ENCODE results near the gene TRDMT1.

Gene TRDMT1

DNA sequence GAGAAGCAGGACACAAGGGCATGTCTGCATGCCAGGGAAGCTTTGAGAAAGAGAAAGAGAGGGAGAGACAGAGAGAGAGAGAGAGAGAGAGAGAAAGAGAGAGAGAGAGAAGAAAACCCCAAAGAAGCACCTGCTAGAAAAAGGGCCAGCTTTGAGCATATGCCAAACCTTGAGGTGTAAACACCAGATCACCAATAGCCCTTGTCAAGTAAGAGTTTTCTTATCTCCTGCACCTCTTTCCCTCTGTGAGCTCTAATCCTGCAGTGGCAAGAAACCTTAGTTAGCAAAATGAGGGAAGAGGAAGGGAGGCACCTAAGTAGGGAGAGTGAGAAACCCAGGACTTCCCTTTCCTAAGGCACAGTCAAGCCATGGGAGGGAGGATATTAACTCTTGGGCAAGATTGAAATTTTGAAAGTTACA, 11.3 kb upstream of the TRDMT1 start:
- Histone ChIP-seq H3K36me3 (ENCODE audit: control insufficient read depth, insufficient read depth, low read length) (no peaks in the 10 kb centered on the region), H3K4me1 (ENCODE audit: control insufficient read depth, insufficient read depth, low read length, poor library complexity, severe bottlenecking) (no peaks in the 10 kb centered on the region), H3K4me3 (ENCODE audit: insufficient read depth, low read depth, low read length, poor library complexity, severe bottlenecking) (no peak overlapping the region), H3K9me3 (ENCODE audit: control insufficient read depth, low read length) (no peaks in the 10 kb centered on the region), H3K27ac (ENCODE audit: insufficient read depth, low read length, poor library complexity, severe bottlenecking) (no peak overlapping the region), H3K27me3 (replicated peaks; ENCODE audit: control insufficient read depth, insufficient read depth, low read length, poor library complexity, severe bottlenecking) (no peaks in the 10 kb centered on the region)
- no peak for DNase-seq

DNA sequence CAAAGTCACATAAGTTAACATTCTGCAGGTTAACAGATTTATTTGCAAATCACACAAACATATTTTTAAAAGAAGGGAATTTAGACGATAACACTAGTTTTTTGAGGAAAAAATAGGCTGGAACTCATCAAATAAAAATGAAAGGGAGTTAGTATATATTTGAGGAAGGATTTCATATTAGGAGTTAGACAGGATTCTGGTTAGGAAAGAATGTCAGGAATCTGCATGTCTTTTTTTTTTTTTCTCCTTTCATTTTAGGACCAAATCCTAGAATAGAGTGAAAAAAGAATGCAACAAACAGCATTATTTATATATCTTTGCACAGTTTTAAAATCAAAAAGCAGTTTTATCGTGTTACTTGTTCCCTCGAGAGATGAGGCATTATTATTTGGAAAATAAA, 8.9 kb upstream of the TRDMT1 start:
- Histone ChIP-seq H3K4me3 (ENCODE audit: insufficient read depth, low read depth, low read length, poor library complexity, severe bottlenecking) (no peak overlapping the region), H3K4me1 (ENCODE audit: control insufficient read depth, insufficient read depth, low read length, poor library complexity, severe bottlenecking) (peaks cover 14% of the 10 kb centered on the region), H3K36me3 (ENCODE audit: control insufficient read depth, insufficient read depth, low read length) (no peaks in the 10 kb centered on the region), H3K27ac (ENCODE audit: insufficient read depth, low read length, poor library complexity, severe bottlenecking) (no peak overlapping the region), H3K27me3 (replicated peaks; ENCODE audit: control insufficient read depth, insufficient read depth, low read length, poor library complexity, severe bottlenecking) (no peaks in the 10 kb centered on the region), H3K9me3 (ENCODE audit: control insufficient read depth, low read length) (no peaks in the 10 kb centered on the region)
- DNase-seq, result no peak

DNA sequence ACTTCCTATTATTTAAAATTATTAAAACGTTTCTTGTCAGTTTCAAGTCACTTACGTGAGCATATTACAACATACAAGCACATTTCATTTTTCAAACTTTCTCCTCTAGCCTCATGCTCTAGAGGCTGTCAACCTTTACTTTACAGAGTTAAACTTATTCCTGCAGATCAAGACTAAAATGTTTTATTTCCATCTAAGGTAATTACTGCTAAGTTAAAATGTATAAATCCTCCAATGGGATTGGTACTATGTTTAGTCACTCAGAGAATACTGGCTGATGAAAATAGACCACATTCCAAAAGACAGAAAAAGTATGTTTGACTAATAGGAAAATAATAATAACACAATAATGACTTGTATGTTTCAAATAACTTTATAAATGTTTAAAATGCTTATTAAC, 8.4 kb upstream of the TRDMT1 start:
- Histone ChIP-seq H3K36me3 (ENCODE audit: control insufficient read depth, insufficient read depth, low read length) (no peaks in the 10 kb centered on the region), H3K4me1 (ENCODE audit: control insufficient read depth, insufficient read depth, low read length, poor library complexity, severe bottlenecking) (peaks cover 14% of the 10 kb centered on the region), H3K4me3 (ENCODE audit: insufficient read depth, low read depth, low read length, poor library complexity, severe bottlenecking) (no peak overlapping the region), H3K27ac (ENCODE audit: insufficient read depth, low read length, poor library complexity, severe bottlenecking) (no peak overlapping the region), H3K27me3 (replicated peaks; ENCODE audit: control insufficient read depth, insufficient read depth, low read length, poor library complexity, severe bottlenecking) (no peaks in the 10 kb centered on the region), H3K9me3 (ENCODE audit: control insufficient read depth, low read length) (no peaks in the 10 kb centered on the region)
- no peak for DNase-seq

DNA sequence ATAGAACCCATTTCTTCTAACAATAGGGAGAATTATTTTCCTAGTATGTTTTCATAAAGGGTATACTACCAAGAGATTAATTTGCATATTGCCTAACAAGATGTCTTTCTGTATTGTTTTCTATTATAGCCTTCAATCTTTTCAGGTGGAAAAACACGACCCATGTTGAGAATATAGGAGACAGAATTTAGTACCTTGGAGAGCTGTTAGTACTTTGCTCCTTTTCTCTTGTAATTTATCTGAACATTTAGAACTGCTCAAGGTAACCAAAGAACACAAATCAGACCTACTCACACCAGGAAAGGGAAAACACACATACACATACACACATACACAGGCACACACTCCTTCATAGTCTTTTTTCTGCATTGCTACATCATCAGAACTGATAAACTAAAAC, 7.8 kb upstream of the TRDMT1 start:
- H3K36me3 ChIP-seq (ENCODE audit: control insufficient read depth, insufficient read depth, low read length), result no peaks in the 10 kb centered on the region
- no peaks in the 10 kb centered on the region for H3K27me3 ChIP-seq (replicated peaks; ENCODE audit: control insufficient read depth, insufficient read depth, low read length, poor library complexity, severe bottlenecking)
- no peaks in the 10 kb centered on the region for H3K9me3 ChIP-seq (ENCODE audit: control insufficient read depth, low read length)
- no peak for DNase-seq
- no peak overlapping the region for H3K27ac ChIP-seq (ENCODE audit: insufficient read depth, low read length, poor library complexity, severe bottlenecking)
- no peak overlapping the region for H3K4me3 ChIP-seq (ENCODE audit: insufficient read depth, low read depth, low read length, poor library complexity, severe bottlenecking)
- peaks cover 14% of the 10 kb centered on the region for H3K4me1 ChIP-seq (ENCODE audit: control insufficient read depth, insufficient read depth, low read length, poor library complexity, severe bottlenecking)

DNA sequence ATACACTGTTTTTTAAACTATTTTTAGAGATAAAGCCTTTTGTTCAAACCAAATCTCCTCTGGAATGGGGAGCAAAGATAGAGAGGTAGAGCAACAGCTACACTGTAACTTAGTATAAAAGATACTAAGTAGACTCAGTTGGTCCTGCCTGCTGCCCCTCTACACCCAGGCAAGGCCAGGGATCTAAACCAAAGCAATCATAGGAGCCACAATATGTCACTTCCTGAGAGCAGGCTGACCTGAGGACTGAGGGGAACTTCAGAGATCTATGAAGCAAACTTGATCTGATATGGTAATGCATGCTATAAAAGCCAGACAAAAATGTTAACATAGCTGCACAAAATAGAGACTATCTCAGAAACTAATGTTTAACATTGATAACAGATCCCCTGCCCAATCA, 7.0 kb upstream of the TRDMT1 start:
- DNase-seq, result no peak
- H3K36me3 ChIP-seq (ENCODE audit: control insufficient read depth, insufficient read depth, low read length), result no peaks in the 10 kb centered on the region
- no peaks in the 10 kb centered on the region for H3K9me3 ChIP-seq (ENCODE audit: control insufficient read depth, low read length)
- no peak overlapping the region for H3K4me3 ChIP-seq (ENCODE audit: insufficient read depth, low read depth, low read length, poor library complexity, severe bottlenecking)
- no peak overlapping the region for H3K27ac ChIP-seq (ENCODE audit: insufficient read depth, low read length, poor library complexity, severe bottlenecking)
- H3K4me1 ChIP-seq (ENCODE audit: control insufficient read depth, insufficient read depth, low read length, poor library complexity, severe bottlenecking), result peaks cover 14% of the 10 kb centered on the region
- H3K27me3 ChIP-seq (replicated peaks; ENCODE audit: control insufficient read depth, insufficient read depth, low read length, poor library complexity, severe bottlenecking), result no peaks in the 10 kb centered on the region

DNA sequence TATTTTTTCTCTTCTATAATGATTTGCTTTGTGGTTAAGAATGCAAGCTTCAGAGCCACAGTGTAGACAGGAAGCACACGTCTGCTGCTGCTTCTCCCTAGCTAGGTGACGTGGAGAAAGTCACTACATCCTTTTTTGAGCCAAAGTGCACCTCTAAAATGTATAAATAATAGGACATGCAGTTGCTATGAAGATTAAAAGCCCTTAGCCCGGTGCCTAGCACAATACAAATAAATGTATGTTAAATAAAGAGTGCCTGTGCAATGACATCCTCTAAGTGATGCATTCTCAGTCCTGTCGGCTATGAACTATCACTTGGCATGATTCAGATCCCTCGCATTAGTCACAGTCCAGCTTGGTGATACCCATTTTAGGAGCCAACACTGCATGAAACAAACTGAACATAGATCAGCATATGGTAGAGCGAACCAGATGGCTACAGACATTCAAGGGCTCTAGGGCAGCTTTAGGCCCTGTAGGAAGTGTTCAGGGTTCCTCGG, 4.8 kb upstream of the TRDMT1 start:
- no peaks in the 10 kb centered on the region for H3K9me3 ChIP-seq (ENCODE audit: control insufficient read depth, low read length)
- peak; percentile 24 to 57 (median 41) for DNase-seq

DNA sequence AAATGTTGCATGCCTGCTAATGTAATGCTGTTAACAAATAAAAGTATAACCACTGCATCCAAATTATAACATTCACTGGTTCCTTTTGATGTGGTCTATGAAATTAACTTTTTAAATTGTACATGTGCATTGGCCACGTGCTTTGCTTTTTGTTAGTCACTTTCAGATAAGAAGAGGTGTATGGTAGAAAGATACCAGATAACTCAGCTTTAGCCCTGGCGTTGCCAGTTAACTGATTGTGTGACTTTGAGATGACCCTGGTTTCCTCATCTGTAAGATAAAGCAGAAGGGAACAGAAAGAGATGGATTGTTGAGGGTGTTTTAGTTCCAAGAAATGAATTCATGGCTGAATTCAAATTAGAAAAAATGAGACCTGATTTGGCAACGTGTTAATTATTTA, 1.9 kb upstream of the TRDMT1 start:
- DNase-seq, result no peak
- H3K9me3 ChIP-seq (ENCODE audit: control insufficient read depth, low read length), result no peaks in the 10 kb centered on the region

More for the DNA sequence above, 4.8 kb upstream of the TRDMT1 start:
- Histone ChIP-seq H3K4me1 (ENCODE audit: control insufficient read depth, insufficient read depth, low read length, poor library complexity, severe bottlenecking) (peaks cover 14% of the 10 kb centered on the region), H3K27me3 (replicated peaks; ENCODE audit: control insufficient read depth, insufficient read depth, low read length, poor library complexity, severe bottlenecking) (no peaks in the 10 kb centered on the region), H3K4me3 (ENCODE audit: insufficient read depth, low read depth, low read length, poor library complexity, severe bottlenecking) (no peak overlapping the region), H3K27ac (ENCODE audit: insufficient read depth, low read length, poor library complexity, severe bottlenecking) (peak overlapping the region; percentile 91), H3K36me3 (ENCODE audit: control insufficient read depth, insufficient read depth, low read length) (no peaks in the 10 kb centered on the region)

DNA sequence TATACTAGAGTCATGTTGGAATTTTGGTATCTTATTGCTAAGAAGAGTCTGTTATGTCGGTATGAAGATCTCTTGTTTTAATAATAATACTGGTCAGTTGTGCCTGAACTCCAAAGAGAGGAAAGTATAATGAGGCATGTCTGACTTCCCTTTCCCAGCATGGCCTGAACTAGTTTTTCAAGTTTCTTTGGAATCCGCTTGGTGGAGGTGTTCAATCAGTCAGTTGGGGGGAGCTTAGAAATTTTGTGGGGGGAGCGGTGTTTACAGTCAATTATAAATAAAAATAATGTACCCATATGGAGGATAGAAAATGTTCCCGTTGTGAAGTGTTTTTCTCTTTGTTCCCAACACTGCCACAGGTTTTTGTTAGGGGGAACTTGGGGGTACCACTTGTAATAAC, 1.5 kb upstream of the TRDMT1 start:
- Histone ChIP-seq H3K9me3 (ENCODE audit: control insufficient read depth, low read length) (no peaks in the 10 kb centered on the region), H3K36me3 (ENCODE audit: control insufficient read depth, insufficient read depth, low read length) (no peaks in the 10 kb centered on the region), H3K27ac (ENCODE audit: insufficient read depth, low read length, poor library complexity, severe bottlenecking) (no peak overlapping the region), H3K4me3 (ENCODE audit: insufficient read depth, low read depth, low read length, poor library complexity, severe bottlenecking) (no peak overlapping the region), H3K27me3 (replicated peaks; ENCODE audit: control insufficient read depth, insufficient read depth, low read length, poor library complexity, severe bottlenecking) (no peaks in the 10 kb centered on the region), H3K4me1 (ENCODE audit: control insufficient read depth, insufficient read depth, low read length, poor library complexity, severe bottlenecking) (peaks cover 21% of the 10 kb centered on the region)
- no peak for DNase-seq

More for the DNA sequence above, 1.9 kb upstream of the TRDMT1 start:
- no peaks in the 10 kb centered on the region for H3K27me3 ChIP-seq (replicated peaks; ENCODE audit: control insufficient read depth, insufficient read depth, low read length, poor library complexity, severe bottlenecking)
- H3K36me3 ChIP-seq (ENCODE audit: control insufficient read depth, insufficient read depth, low read length), result no peaks in the 10 kb centered on the region
- H3K4me1 ChIP-seq (ENCODE audit: control insufficient read depth, insufficient read depth, low read length, poor library complexity, severe bottlenecking), result peaks cover 21% of the 10 kb centered on the region
- H3K27ac ChIP-seq (ENCODE audit: insufficient read depth, low read length, poor library complexity, severe bottlenecking), result no peak overlapping the region
- H3K4me3 ChIP-seq (ENCODE audit: insufficient read depth, low read depth, low read length, poor library complexity, severe bottlenecking), result no peak overlapping the region

DNA sequence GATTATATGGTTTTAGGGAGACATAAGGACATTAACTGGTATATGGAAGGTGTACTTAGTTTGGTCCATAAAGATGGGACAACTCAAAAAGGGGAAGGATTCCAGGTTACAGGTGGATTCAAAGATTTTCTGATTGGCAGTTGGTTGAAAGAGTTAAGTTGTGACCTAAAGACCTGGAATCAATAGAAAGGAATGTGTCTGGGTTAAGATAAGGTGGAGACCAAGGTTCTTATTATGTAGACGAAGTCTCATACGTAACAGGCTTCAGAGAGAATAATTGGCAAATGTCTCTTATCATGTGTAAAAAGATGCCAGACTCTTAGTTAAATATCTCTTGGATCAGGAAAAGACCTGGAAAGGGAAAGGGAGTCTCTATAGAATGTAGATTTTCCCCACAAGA, 1.0 kb upstream of the TRDMT1 start:
- Histone ChIP-seq H3K4me1 (ENCODE audit: control insufficient read depth, insufficient read depth, low read length, poor library complexity, severe bottlenecking) (peaks cover 21% of the 10 kb centered on the region), H3K27me3 (replicated peaks; ENCODE audit: control insufficient read depth, insufficient read depth, low read length, poor library complexity, severe bottlenecking) (no peaks in the 10 kb centered on the region), H3K9me3 (ENCODE audit: control insufficient read depth, low read length) (no peaks in the 10 kb centered on the region), H3K36me3 (ENCODE audit: control insufficient read depth, insufficient read depth, low read length) (no peaks in the 10 kb centered on the region), H3K27ac (ENCODE audit: insufficient read depth, low read length, poor library complexity, severe bottlenecking) (no peak overlapping the region), H3K4me3 (ENCODE audit: insufficient read depth, low read depth, low read length, poor library complexity, severe bottlenecking) (no peak overlapping the region)
- DNase-seq, result no peak

DNA sequence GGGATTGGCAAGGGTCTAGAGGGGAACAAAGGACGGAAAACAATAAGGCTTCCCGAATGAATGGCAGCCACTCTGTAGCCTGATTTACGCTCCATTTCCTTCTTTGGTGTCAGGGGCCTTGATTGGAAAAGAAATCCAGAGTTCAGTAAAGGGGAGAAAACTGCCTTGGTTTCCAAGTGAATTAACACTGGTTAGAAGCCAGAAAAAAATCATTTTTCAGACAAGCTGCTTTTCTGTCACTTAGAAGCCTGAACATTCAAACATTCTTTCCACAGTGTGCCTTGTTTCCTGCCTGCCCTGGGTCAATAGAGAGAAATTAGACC, 283 bp upstream of the TRDMT1 start:
- no peak for DNase-seq
- Histone ChIP-seq H3K36me3 (ENCODE audit: control insufficient read depth, insufficient read depth, low read length) (no peaks in the 10 kb centered on the region), H3K27me3 (replicated peaks; ENCODE audit: control insufficient read depth, insufficient read depth, low read length, poor library complexity, severe bottlenecking) (no peaks in the 10 kb centered on the region), H3K9me3 (ENCODE audit: control insufficient read depth, low read length) (no peaks in the 10 kb centered on the region), H3K27ac (ENCODE audit: insufficient read depth, low read length, poor library complexity, severe bottlenecking) (peak overlapping the region; percentile 94), H3K4me3 (ENCODE audit: insufficient read depth, low read depth, low read length, poor library complexity, severe bottlenecking) (peak overlapping the region; percentile 65), H3K4me1 (ENCODE audit: control insufficient read depth, insufficient read depth, low read length, poor library complexity, severe bottlenecking) (peaks cover 14% of the 10 kb centered on the region)
